Stimulated activated CD4-positive, alpha-beta T cell treated with anti-CD3 and anti-CD28 coated beads, Interleukin-15, amount 100 ng/mL, for 48 hours (primary cell): ENCODE results near the gene WWOX.

Source experiments
- DNase-seq, 2 donors: peaks; one replicate each; pipeline ENCODE4 v3.0.0-alpha.2; 2020; ENCODE audit warnings: low read depth in 2 of 2

The WWOX gene

GRCh38 chr16:78436846-78437245 is 337.4 kb downstream of the WWOX start:
- no peak for DNase-seq

GRCh38 chr16:78437352-78437968 is 338.0 kb downstream of the WWOX start:
- peak in 1 of 2 donors; percentile 20 for DNase-seq

- DNase-seq, result no peak
Observed at GRCh38 chr16:78438219-78438618, 338.8 kb downstream of the WWOX start.

GRCh38 chr16:78438632-78439031 is 339.2 kb downstream of the WWOX start:
- no peak for DNase-seq

- no peak for DNase-seq
Observed at GRCh38 chr16:78439646-78440045, 340.2 kb downstream of the WWOX start.

GRCh38 chr16:78441298-78441697 is 341.8 kb downstream of the WWOX start:
- DNase-seq, result no peak

- no peak for DNase-seq
Observed at GRCh38 chr16:78443542-78444364, 344.3 kb downstream of the WWOX start.

- DNase-seq, result no peak
Observed at GRCh38 chr16:78445818-78446217, 346.4 kb downstream of the WWOX start.

GRCh38 chr16:78446486-78446885 is 347.0 kb downstream of the WWOX start:
- no peak for DNase-seq

GRCh38 chr16:78446992-78447563 is 347.6 kb downstream of the WWOX start:
- DNase-seq, result no peak

GRCh38 chr16:78448658-78449271 is 349.3 kb downstream of the WWOX start:
- DNase-seq, result no peak

GRCh38 chr16:78450255-78450654 is 350.8 kb downstream of the WWOX start:
- no peak for DNase-seq

- no peak for DNase-seq
Observed at GRCh38 chr16:78452025-78452555, 352.6 kb downstream of the WWOX start.

GRCh38 chr16:78455861-78456260 is 356.4 kb downstream of the WWOX start:
- no peak for DNase-seq

- no peak for DNase-seq
Observed at GRCh38 chr16:78458588-78458987, 359.1 kb downstream of the WWOX start.

- no peak for DNase-seq
Observed at GRCh38 chr16:78460428-78460827, 361.0 kb downstream of the WWOX start.

- DNase-seq, result no peak
Observed at GRCh38 chr16:78461087-78461486, 361.6 kb downstream of the WWOX start.

GRCh38 chr16:78461496-78462287 is 362.2 kb downstream of the WWOX start:
- no peak for DNase-seq

- no peak for DNase-seq
Observed at GRCh38 chr16:78462288-78463208, 363.1 kb downstream of the WWOX start.

- DNase-seq, result no peak
Observed at GRCh38 chr16:78463591-78463990, 364.1 kb downstream of the WWOX start.
